Smooth muscle cell (in vitro differentiated cells): Measurements from ENCODE around the gene RASA4B. TPM values are rescaled to one million over a fixed set of nuclear protein-coding genes. Genes with fewer than 3 reads are reported as not detected.
"Not testable (repeated sequence)": the region's sequence is repeated elsewhere in the genome, so short reads cannot be mapped to it uniquely, and the experiment has no call there.

Source experiments
- DNase-seq: peaks from one replicate; lab custom pipeline; 2025; ENCODE audit not compliant: unreplicated experiment; lab: John Stamatoyannopoulos, UW
- H2AFZ ChIP-seq: fragments of 200-600 bp; sonication (generic); 2 replicates; pipeline ENCODE4 v1.6.0; 2016; ENCODE audit warnings: antibody characterized with exemption, low read depth, mild to moderate bottlenecking
- H3F3A ChIP-seq: fragments of 200-600 bp; sonication (generic); 2 replicates; pipeline ENCODE4 v1.6.0; 2017; ENCODE audit warnings: antibody characterized with exemption, low read depth
- H3K27ac ChIP-seq: fragments of 200-600 bp; sonication (generic); 2 replicates; pipeline ENCODE4 v1.5.1; 2016; ENCODE audit warnings: low read depth, mild to moderate bottlenecking
- H3K27me3 ChIP-seq: fragments of 200-600 bp; sonication (generic); 2 replicates; pipeline ENCODE4 v1.6.1; 2016; ENCODE audit warnings: low read depth, mild to moderate bottlenecking
- H3K36me3 ChIP-seq: fragments of 200-600 bp; sonication (generic); 2 replicates; pipeline ENCODE4 v1.5.1; 2016; ENCODE audit warnings: low read depth
- H3K4me1 ChIP-seq: fragments of 200-600 bp; sonication (generic); 2 replicates; pipeline ENCODE4 v1.5.1; 2016; ENCODE audit warnings: low read depth
- H3K4me2 ChIP-seq: fragments of 200-600 bp; sonication (generic); 2 replicates; pipeline ENCODE4 v1.6.0; 2016; ENCODE audit warnings: mild to moderate bottlenecking
- H3K4me3 ChIP-seq: fragments of 200-600 bp; sonication (generic); 2 replicates; pipeline ENCODE4 v1.5.1; 2016; ENCODE audit warnings: mild to moderate bottlenecking
- H3K79me2 ChIP-seq: fragments of 200-600 bp; sonication (generic); 2 replicates; pipeline ENCODE4 v1.6.0; 2016; ENCODE audit warnings: low read depth, mild to moderate bottlenecking
- H3K9ac ChIP-seq: fragments of 200-600 bp; sonication (generic); 2 replicates; pipeline ENCODE4 v1.6.0; 2016; ENCODE audit warnings: low read depth
- H3K9me3 ChIP-seq: fragments of 200-600 bp; sonication (generic); replicated peaks from 2 replicates; pipeline ENCODE4 v1.5.1; 2016; ENCODE audit warnings: low read depth
- H4K20me1 ChIP-seq: fragments of 200-600 bp; sonication (generic); 2 replicates; pipeline ENCODE4 v1.6.0; 2016; ENCODE audit warnings: low read depth
- WGBS: methylation state at CpG from one replicate; pipeline ENCODE4 v1.1.7; 2016; ENCODE audit warnings: low lambda C conversion rate; 5-methylcytosine and 5-hydroxymethylcytosine counted together
- polyA plus RNA-seq: library from polyadenylated mRNA; unstranded; fragments of >200 nt; fragmentation: Nextera tagmentation; extraction: Ambion mirVana; gene quantifications from 2 replicates; pipeline ENCODE4 v1.2.1, GENCODE V29; 2016
- total RNA-seq: library from RNA; depleted of rRNA; stranded (reverse); fragments of >200 nt; gene quantifications from 2 replicates; pipeline ENCODE4 v1.2.3, GENCODE V29; 2014

The RASA4B gene
- total and polyA plus RNA-seq, 2 experiments from 2014 or later, result 3.5 to 4.2 TPM

DNA sequence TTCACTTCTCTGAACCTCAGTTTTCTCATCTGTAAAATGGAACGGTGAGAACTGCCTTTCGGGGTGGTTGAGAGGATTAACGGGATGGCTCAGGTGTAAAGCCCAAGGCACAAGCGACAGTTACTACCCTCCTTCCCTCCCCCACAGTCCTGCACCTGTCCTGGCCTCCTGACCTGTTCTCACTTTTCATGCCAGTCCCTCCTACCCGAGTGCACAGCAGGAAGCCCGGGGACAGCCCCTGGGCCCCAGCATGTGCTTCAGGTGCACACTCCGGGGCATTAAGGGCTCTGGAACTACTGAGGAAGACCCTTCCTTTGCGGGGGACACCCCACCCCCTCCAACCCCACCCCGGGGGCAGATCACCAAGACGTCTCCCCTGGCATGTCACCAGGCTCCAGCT is 626 bp downstream of the RASA4B start:
- not testable (repeated sequence) for H3K36me3 ChIP-seq, H3K4me3 ChIP-seq
- WGBS, result no CpG with 5 or more reads among the region's 10 CpGs

DNA sequence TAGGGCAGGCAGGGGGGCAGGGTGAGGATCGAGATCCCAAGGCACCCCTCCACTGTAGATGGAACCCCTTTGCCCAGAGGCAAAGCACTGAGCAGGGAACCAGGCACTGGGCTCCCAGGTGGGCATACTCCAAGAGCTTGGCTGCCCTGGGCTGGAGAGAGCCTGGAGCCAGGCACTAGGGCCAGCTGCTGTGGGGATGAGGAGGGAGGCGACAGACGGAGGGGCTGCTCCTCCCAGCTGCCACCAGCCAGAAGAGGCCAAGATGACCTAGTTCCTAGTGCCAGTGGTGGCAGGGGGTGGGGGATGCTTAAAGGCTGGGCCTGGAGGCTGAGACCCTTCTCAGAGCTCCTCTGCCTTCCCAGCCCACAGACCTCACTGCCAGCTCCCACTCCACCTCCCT is 1.7 kb downstream of the RASA4B start:
- H3K4me2 ChIP-seq, H3K4me1 ChIP-seq, H3K9ac ChIP-seq, H3F3A ChIP-seq, H3K27me3 ChIP-seq, H3K9me3 ChIP-seq, H2AFZ ChIP-seq, H4K20me1 ChIP-seq, H3K27ac ChIP-seq, DNase-seq, H3K79me2 ChIP-seq, H3K36me3 ChIP-seq, H3K4me3 ChIP-seq: not testable (repeated sequence)
- WGBS, result no CpG with 5 or more reads among the region's 3 CpGs

More for the DNA sequence above, 626 bp downstream of the RASA4B start:
- H4K20me1 ChIP-seq, H3K4me2 ChIP-seq, H3K9me3 ChIP-seq, H3K9ac ChIP-seq, H3K27me3 ChIP-seq, H3K79me2 ChIP-seq, H3K27ac ChIP-seq, H2AFZ ChIP-seq, H3F3A ChIP-seq, DNase-seq, H3K4me1 ChIP-seq: not testable (repeated sequence)

DNA sequence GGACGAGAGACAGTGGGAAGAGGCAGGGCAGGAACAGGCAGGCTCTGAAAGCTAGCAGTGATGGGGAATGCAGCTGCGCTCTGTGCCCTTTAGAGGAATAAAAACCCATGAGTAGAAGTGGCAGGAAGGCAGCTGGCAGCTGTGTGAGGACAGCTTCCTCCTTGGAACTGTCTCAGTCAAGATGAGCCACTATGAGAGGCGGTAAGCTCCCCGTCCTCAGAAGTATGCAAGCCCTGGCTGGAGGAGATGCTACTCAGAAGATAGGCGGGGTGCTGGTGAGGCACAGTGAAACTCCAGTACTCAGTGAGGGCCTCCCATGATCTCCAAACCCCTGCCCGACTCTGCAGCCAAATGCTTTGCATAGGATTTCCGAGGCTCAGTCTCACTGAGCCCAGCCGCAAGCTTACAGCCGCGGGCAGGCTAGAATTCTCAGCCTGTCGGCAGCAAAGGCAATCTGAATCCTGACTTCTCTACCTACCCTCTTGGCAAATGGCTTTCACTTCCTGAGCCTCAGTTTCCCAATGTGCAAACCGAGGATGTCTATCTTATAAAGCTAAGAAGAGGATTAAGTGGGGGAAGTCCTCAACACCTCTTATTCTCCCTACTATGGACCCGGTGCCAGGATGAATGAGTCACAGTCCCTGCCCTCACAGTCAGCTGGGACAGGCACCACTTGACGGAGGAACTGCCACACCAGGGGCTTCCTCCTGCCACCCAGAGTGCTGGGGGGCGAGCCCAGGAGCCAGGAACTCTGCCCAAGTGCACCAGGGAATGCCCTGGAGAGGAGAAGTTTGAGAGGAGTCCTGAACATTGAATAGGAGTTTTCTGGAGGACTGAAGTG is 2.5 kb downstream of the RASA4B start:
- H3K4me2 ChIP-seq, H2AFZ ChIP-seq, H3K4me3 ChIP-seq, H3K27ac ChIP-seq, H3K27me3 ChIP-seq, DNase-seq, H3K79me2 ChIP-seq, H3K36me3 ChIP-seq, H3F3A ChIP-seq, H3K9me3 ChIP-seq, H3K9ac ChIP-seq, H4K20me1 ChIP-seq, H3K4me1 ChIP-seq: not testable (repeated sequence)
- 83% methylated on average over 3 of the region's 15 CpGs for WGBS

DNA sequence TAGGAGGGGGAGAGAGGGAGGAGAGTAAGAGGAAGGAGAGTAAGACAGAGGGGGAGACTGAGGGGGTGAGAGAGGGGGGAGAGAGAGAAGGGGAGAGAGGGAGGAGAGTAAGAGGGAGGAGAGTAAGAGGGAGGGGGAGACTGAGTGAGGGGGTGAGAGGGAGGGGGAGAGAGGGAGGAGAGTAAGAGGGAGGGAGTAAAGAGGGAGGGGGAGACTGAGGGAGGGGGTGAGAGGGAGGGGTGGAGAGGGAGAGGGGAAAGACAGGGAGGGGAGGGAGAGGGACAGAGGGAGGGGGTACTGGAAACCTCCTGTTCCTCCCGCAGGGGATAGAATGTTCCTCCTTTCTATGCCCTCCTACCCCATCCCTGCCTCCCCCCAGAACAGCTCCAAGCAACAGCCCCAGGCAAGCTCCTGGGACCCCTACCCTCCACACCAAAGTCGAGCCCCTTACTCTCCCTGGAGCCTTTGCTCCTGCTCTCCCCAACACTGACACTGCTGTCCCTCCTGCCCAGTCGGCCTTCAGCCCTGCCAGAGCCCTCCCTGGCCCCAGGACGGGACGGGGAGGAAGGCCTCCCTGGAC is 4.8 kb downstream of the RASA4B start:
- DNase-seq, H3K9me3 ChIP-seq, H3K9ac ChIP-seq, H3F3A ChIP-seq, H3K27me3 ChIP-seq, H3K27ac ChIP-seq, H2AFZ ChIP-seq, H3K4me2 ChIP-seq, H3K79me2 ChIP-seq, H3K36me3 ChIP-seq, H3K4me3 ChIP-seq, H3K4me1 ChIP-seq, H4K20me1 ChIP-seq: not testable (repeated sequence)
- no CpG with 5 or more reads among the region's 5 CpGs for WGBS

DNA sequence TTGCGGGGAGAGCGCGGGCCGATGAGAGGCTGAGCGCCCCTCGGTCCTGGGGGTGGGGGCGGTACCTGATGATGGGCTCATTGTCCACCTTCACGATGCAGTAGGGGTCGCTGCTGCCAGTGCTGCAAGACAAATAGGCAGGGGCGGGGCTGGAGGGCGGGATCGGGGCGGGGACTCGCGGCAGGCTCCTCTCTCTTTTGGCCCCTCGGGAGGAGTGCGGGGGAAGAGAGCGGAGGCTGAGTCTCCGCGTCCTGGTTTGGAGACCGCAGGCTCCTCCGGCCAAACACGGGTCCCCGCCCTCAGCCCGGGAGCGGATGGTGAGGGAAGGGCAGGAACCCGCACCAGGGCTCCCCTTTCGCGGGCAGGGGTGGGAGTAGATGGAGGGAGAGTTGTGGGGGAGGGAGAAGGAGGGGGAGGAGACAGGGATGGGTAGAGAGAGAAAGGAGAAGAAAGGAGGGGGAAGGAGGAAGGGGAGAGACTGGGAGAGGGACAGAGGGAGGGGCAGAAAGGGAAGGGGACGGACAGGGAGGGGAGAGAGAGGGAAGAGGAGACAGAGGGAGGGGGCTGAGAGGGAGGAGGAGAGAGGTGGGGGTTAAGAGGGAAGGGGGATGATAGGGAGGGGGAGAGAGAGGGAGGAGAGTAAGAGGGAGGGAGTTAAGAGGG is 5.6 kb downstream of the RASA4B start:
- not testable (repeated sequence) for H3K27ac ChIP-seq, H3K4me3 ChIP-seq, H2AFZ ChIP-seq, DNase-seq, H3K9ac ChIP-seq, H3K9me3 ChIP-seq, H3K36me3 ChIP-seq, H4K20me1 ChIP-seq, H3K4me2 ChIP-seq, H3K27me3 ChIP-seq, H3F3A ChIP-seq, H3K79me2 ChIP-seq, H3K4me1 ChIP-seq
- no CpG with 5 or more reads among the region's 30 CpGs for WGBS

DNA sequence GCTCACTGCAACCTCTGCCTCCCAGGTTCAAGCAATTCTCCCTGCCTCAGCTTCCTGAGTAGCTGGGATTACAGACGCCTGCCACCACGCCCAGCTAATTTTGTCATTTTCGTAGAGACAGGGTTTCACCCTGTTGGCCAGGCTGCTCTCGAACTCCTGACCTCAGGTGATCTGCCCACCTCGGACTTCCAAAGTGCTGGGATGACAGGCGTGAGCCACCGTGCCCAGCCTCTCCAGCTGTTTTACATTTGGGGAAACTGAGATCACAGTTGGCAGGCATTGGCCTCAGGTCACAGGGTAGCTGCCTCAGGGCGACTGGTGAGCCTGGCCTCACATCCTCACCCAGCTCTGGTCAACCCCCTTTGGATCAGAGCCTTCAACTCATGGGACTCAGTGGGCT is 7.0 kb downstream of the RASA4B start:
- not testable (repeated sequence) for H3K4me2 ChIP-seq, H3K9ac ChIP-seq, DNase-seq, H2AFZ ChIP-seq, H3K4me3 ChIP-seq, H4K20me1 ChIP-seq, H3K36me3 ChIP-seq, H3K79me2 ChIP-seq, H3K27me3 ChIP-seq, H3K27ac ChIP-seq, H3K4me1 ChIP-seq, H3K9me3 ChIP-seq, H3F3A ChIP-seq
- 86% methylated on average over 6 of the region's 8 CpGs for WGBS

DNA sequence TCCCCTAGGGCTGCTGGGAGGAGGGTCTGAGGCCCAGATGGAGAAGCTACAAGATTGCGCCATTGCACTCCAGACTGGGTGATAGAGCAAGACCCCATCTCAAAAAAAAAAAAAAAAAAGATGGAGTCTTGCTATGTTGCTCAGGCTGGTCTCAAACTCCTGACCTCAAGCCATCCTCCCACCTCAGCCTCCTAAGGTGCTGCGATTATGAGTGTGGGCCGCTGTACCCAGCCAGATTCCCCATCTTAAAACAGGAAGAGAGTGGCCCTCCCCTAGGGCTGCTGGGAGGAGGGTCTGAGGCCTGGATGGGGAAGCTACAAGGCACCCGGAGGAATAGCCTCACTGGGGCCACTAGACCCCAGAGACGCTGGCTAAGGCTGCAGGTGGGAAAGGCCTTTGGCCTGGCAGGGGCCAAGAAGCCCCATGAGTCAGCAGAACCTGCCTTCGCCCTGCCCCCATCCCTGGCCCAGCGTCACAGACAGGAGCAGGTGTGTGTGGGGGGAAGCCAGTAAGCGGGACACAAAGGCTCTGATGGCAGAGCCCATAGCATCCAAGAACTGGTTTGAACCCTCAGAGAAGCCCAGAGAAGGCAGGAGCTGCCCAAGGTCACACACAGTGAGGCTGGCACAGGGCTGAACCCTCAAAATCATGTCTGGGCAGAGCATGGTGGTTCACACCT is 10.0 kb downstream of the RASA4B start:
- not testable (repeated sequence) for H3F3A ChIP-seq, H3K27me3 ChIP-seq, H3K79me2 ChIP-seq, H3K9ac ChIP-seq, H2AFZ ChIP-seq, H3K4me3 ChIP-seq, H4K20me1 ChIP-seq, H3K4me2 ChIP-seq, H3K9me3 ChIP-seq, DNase-seq, H3K36me3 ChIP-seq, H3K27ac ChIP-seq, H3K4me1 ChIP-seq
- 93% methylated on average over 3 of the region's 8 CpGs for WGBS
